Measurements from ENCODE around the gene COL25A1. TPM values are rescaled to one million over a fixed set of nuclear protein-coding genes. Genes with fewer than 3 reads are reported as not detected.
"Not testable (repeated sequence)": the region's sequence is repeated elsewhere in the genome, so short reads cannot be mapped to it uniquely, and the experiment has no call there.

COL25A1 gene
- total RNA-seq, 1 donor, result not detected

GRCh38 chr4:109134921-109135320 is 167.5 kb downstream of the COL25A1 start:
- no peak for DNase-seq (ENCODE audit: low read depth in 2 of 3, low spot score in 2 of 3)

- DNase-seq (ENCODE audit: low read depth in 2 of 3, low spot score in 2 of 3), result no peak
These were observed 168.2 kb downstream of the COL25A1 start for GRCh38 chr4:109134268-109134667.

GRCh38 chr4:109131559-109131958 is 170.9 kb downstream of the COL25A1 start:
- no peak for DNase-seq (ENCODE audit: low read depth in 2 of 3, low spot score in 2 of 3)

GRCh38 chr4:109128589-109128988 is 173.9 kb downstream of the COL25A1 start:
- DNase-seq (ENCODE audit: low read depth in 2 of 3, low spot score in 2 of 3), result no peak

- DNase-seq (ENCODE audit: low read depth in 2 of 3, low spot score in 2 of 3), result no peak
These were observed 174.6 kb downstream of the COL25A1 start for GRCh38 chr4:109127866-109128265.

- DNase-seq (ENCODE audit: low read depth in 2 of 3, low spot score in 2 of 3), result no peak
These were observed 175.6 kb downstream of the COL25A1 start for GRCh38 chr4:109126856-109127255.

- DNase-seq (ENCODE audit: low read depth in 2 of 3, low spot score in 2 of 3), result peak in 1 of 3 donors; percentile 4
These were observed 177.4 kb downstream of the COL25A1 start for GRCh38 chr4:109125084-109125483.

- DNase-seq (ENCODE audit: low read depth in 2 of 3, low spot score in 2 of 3), result no peak
These were observed 178.5 kb downstream of the COL25A1 start for GRCh38 chr4:109123951-109124350.

GRCh38 chr4:109121561-109121960 is 180.9 kb downstream of the COL25A1 start:
- DNase-seq (ENCODE audit: low read depth in 2 of 3, low spot score in 2 of 3), result no peak

GRCh38 chr4:109119852-109120251 is 182.6 kb downstream of the COL25A1 start:
- no peak for DNase-seq (ENCODE audit: low read depth in 2 of 3, low spot score in 2 of 3)

- DNase-seq (ENCODE audit: low read depth in 2 of 3, low spot score in 2 of 3), result no peak
These were observed 183.8 kb downstream of the COL25A1 start for GRCh38 chr4:109118635-109119034.

GRCh38 chr4:109114501-109114900 is 188.0 kb downstream of the COL25A1 start:
- DNase-seq (ENCODE audit: low read depth in 2 of 3, low spot score in 2 of 3), result no peak

- no peak for DNase-seq (ENCODE audit: low read depth in 2 of 3, low spot score in 2 of 3)
These were observed 188.9 kb downstream of the COL25A1 start for GRCh38 chr4:109113521-109113920.

GRCh38 chr4:109111031-109111430 is 191.4 kb downstream of the COL25A1 start:
- DNase-seq (ENCODE audit: low read depth in 2 of 3, low spot score in 2 of 3), result no peak

GRCh38 chr4:109108215-109108614 is 194.2 kb downstream of the COL25A1 start:
- not testable (repeated sequence) for DNase-seq (ENCODE audit: low read depth in 2 of 3, low spot score in 2 of 3)

- DNase-seq (ENCODE audit: low read depth in 2 of 3, low spot score in 2 of 3), result peak in 1 of 3 donors; percentile 12
These were observed 208.4 kb downstream of the COL25A1 start for GRCh38 chr4:109094056-109094455.

- no peak for DNase-seq (ENCODE audit: low read depth in 2 of 3, low spot score in 2 of 3)
These were observed 210.6 kb downstream of the COL25A1 start for GRCh38 chr4:109091727-109092409.

GRCh38 chr4:109083911-109084310 is 218.5 kb downstream of the COL25A1 start:
- DNase-seq (ENCODE audit: low read depth in 2 of 3, low spot score in 2 of 3), result peak in 1 of 3 donors; percentile 28

GRCh38 chr4:109079731-109080130 is 222.7 kb downstream of the COL25A1 start:
- DNase-seq (ENCODE audit: low read depth in 2 of 3, low spot score in 2 of 3), result peak in 1 of 3 donors; percentile 3

- DNase-seq (ENCODE audit: low read depth in 2 of 3, low spot score in 2 of 3), result no peak
These were observed 223.3 kb downstream of the COL25A1 start for GRCh38 chr4:109079201-109079600.

GRCh38 chr4:109078724-109079123 is 223.7 kb downstream of the COL25A1 start:
- DNase-seq (ENCODE audit: low read depth in 2 of 3, low spot score in 2 of 3), result no peak

- no peak for DNase-seq (ENCODE audit: low read depth in 2 of 3, low spot score in 2 of 3)
These were observed 225.0 kb downstream of the COL25A1 start for GRCh38 chr4:109077505-109077904.

- not testable (repeated sequence) for DNase-seq (ENCODE audit: low read depth in 2 of 3, low spot score in 2 of 3)
These were observed 225.7 kb downstream of the COL25A1 start for GRCh38 chr4:109076709-109077108.

All from hematopoietic multipotent progenitor cell (in vitro differentiated cells).